Epithelial cell of prostate (primary cell): ENCODE results near the gene GSK3A.

Experiments used
- DNase-seq: peaks from one replicate; pipeline ENCODE4 v3.0.0-alpha.2; 2011; ENCODE audit warnings: low read depth, low spot score
- H3K27ac ChIP-seq: fragments of 450-650 bp; 2 replicates; pipeline ENCODE4 v1.5.1; 2017; ENCODE audit warnings: mild to moderate bottlenecking

GSK3A gene

GRCh38 chr19:42242512-42243409, at the start of gene GSK3A:
TSS of gene GSK3A (minus strand) at chr19:42242602. CDS start at chr19:42242465, 137 bp downstream.
- H3K27ac ChIP-seq = peak within 1 kb of the TSS; percentile 90
- peak; percentile 98 for DNase-seq

GRCh38 chr19:42291435-42291810, 49.0 kb upstream of the GSK3A start:
- DNase-seq = no peak
- no peak overlapping the region for H3K27ac ChIP-seq

GRCh38 chr19:42290523-42291434, 48.4 kb upstream of the GSK3A start:
- no peak overlapping the region for H3K27ac ChIP-seq
- no peak for DNase-seq

- H3K27ac ChIP-seq = no peak overlapping the region
- no peak for DNase-seq
Measured at GRCh38 chr19:42290136-42290522, 47.7 kb upstream of the GSK3A start.

- no peak overlapping the region for H3K27ac ChIP-seq
- DNase-seq = no peak
Measured at GRCh38 chr19:42289556-42290041, 47.2 kb upstream of the GSK3A start.

- H3K27ac ChIP-seq = no peak overlapping the region
- DNase-seq = no peak
Measured at GRCh38 chr19:42288881-42289555, 46.6 kb upstream of the GSK3A start.

- no peak overlapping the region for H3K27ac ChIP-seq
- no peak for DNase-seq
Measured at GRCh38 chr19:42288387-42288786, 46.0 kb upstream of the GSK3A start.

GRCh38 chr19:42287827-42288107, 45.4 kb upstream of the GSK3A start:
- H3K27ac ChIP-seq = no peak overlapping the region
- no peak for DNase-seq

GRCh38 chr19:42287017-42287826, 44.8 kb upstream of the GSK3A start:
- H3K27ac ChIP-seq = no peak overlapping the region
- DNase-seq = no peak

- no peak for DNase-seq
- no peak overlapping the region for H3K27ac ChIP-seq
Measured at GRCh38 chr19:42286349-42287016, 44.1 kb upstream of the GSK3A start.

GRCh38 chr19:42285988-42286348, 43.6 kb upstream of the GSK3A start:
- H3K27ac ChIP-seq = no peak overlapping the region

GRCh38 chr19:42285541-42285941, 43.1 kb upstream of the GSK3A start:
- H3K27ac ChIP-seq = no peak overlapping the region
- no peak for DNase-seq

More at GRCh38 chr19:42285988-42286348, 43.6 kb upstream of the GSK3A start:
- DNase-seq = no peak

- H3K27ac ChIP-seq = peak overlapping the region; percentile 86
- no peak for DNase-seq
Measured at GRCh38 chr19:42284591-42285341, 42.4 kb upstream of the GSK3A start.

GRCh38 chr19:42284066-42284501, 41.7 kb upstream of the GSK3A start:
- no peak for DNase-seq
- peak overlapping the region; percentile 86 for H3K27ac ChIP-seq

- H3K27ac ChIP-seq = peak overlapping the region; percentile 86
- peak; percentile 80 for DNase-seq
Measured at GRCh38 chr19:42283188-42284065, 41.0 kb upstream of the GSK3A start.

GRCh38 chr19:42282819-42283187, 40.4 kb upstream of the GSK3A start:
- H3K27ac ChIP-seq = peak overlapping the region; percentile 86
- no peak for DNase-seq
